Right cardiac atrium (tissue), 5 donors: ENCODE data around the gene LRBA. TPM values are rescaled to one million over a fixed set of nuclear protein-coding genes. Genes with fewer than 3 reads are reported as not detected.

Source experiments
- ATAC-seq, 2 donors: fragments of 200-7000 bp; cut with Tn5 transposase; one replicate each; pipeline versions ENCODE4 v1.8.0 to v1.9.1; 2020; ENCODE audit warnings: moderate library complexity in 2 of 2, mild to moderate bottlenecking in 1 of 2
- DNase-seq, 3 donors: peaks; one replicate each; pipeline ENCODE4 v3.0.0-alpha.2; 2020
- H3K27ac ChIP-seq: one replicate; pipeline ENCODE4 v1.5.1; 2013; ENCODE audit warnings: mild to moderate bottlenecking, low read length, control low read depth, moderate library complexity
- H3K27me3 ChIP-seq: one replicate; pipeline ENCODE4 v1.6.1; 2013; ENCODE audit not compliant: control insufficient read depth, insufficient read depth
- H3K4me1 ChIP-seq: one replicate; pipeline ENCODE4 v1.6.1; 2013; ENCODE audit warnings: low read length; ENCODE audit not compliant: control insufficient read depth, insufficient read depth
- H3K4me3 ChIP-seq: one replicate; pipeline ENCODE4 v1.5.1; 2013; ENCODE audit warnings: low read length, control low read depth
- H3K9me3 ChIP-seq: one replicate; pipeline ENCODE4 v1.6.1; 2013; ENCODE audit warnings: low read length; ENCODE audit not compliant: control insufficient read depth
- WGBS: extraction: QIAGEN DNeasy Blood & Tissue Kit; methylation state at CpG from one replicate; pipeline ENCODE4 v1.1.7; 2013; 5-methylcytosine and 5-hydroxymethylcytosine counted together
- intact Hi-C, 4 donors: fragments of 100-400 bp; cut with DNase I; formaldehyde crosslinking; loops; one replicate each; pipeline versions ENCODE4 v1.11.0 to v1.14.0; 2022 to 2023
- polyA plus RNA-seq: library from polyadenylated mRNA; stranded (reverse); fragments of 200-250 nt; gene quantifications from one replicate; pipeline ENCODE4 v1.2.3, GENCODE V29; 2013
- total RNA-seq, 4 donors: library from RNA; stranded (reverse); fragmentation: NEBNext Ultra II Directional; extraction: Animal tissue kit (Norgen Biotek cat#: 25700); gene quantifications; one replicate each; pipeline ENCODE4 v1.2.1, GENCODE V29; 2021
- donor health status: healthy with polysubstance abuse.
- donor health status: DM: no; HTN: yes; CAD: no.
- donor health status: DM: no; HTN: no; CAD: no.
- donor health status: DM: no; HTN: yes; CAD: no; lungs with severe emphysema.
- donor health status: DM: yes; HTN: yes; CAD: no.

The LRBA gene
- total and polyA plus RNA-seq, 5 donors, result 14.4 to 29.9 (median 23.4) TPM

- peak overlapping the region; percentile 75 for H3K27ac ChIP-seq
- WGBS, result 64% methylated on average over 6 of the region's 6 CpGs
- no peak overlapping the region for H3K4me3 ChIP-seq
- ATAC-seq (peak; percentile 94 to 98), DNase-seq (peak; percentile 50 to 83 (median 80))
- H3K27me3 ChIP-seq, result no peaks in the 10 kb centered on the region
- intact Hi-C loops, result no loop called here
- H3K4me1 ChIP-seq, result peaks cover 4% of the 10 kb centered on the region
- no peaks in the 10 kb centered on the region for H3K9me3 ChIP-seq
These were observed 140.5 kb downstream of the LRBA start for GRCh38 chr4:150874338-150875226.

- DNase-seq (no peak), ATAC-seq (peak; percentile 59 to 73)
- H3K4me1 ChIP-seq, result no peaks in the 10 kb centered on the region
- H3K4me3 ChIP-seq, result no peak overlapping the region
- H3K27ac ChIP-seq, result no peak overlapping the region
- H3K9me3 ChIP-seq, result no peaks in the 10 kb centered on the region
- WGBS, result 12% methylated on average over 4 of the region's 4 CpGs
- H3K27me3 ChIP-seq, result no peaks in the 10 kb centered on the region
- intact Hi-C loops, result loop anchor here (5.0 to 10.0 kb wide), 3 partner anchors 565 to 572 kb away; no protein-coding TSS in a partner anchor
These were observed 147.9 kb downstream of the LRBA start for GRCh38 chr4:150867148-150867547.

- Histone ChIP-seq H3K27me3 (no peaks in the 10 kb centered on the region), H3K9me3 (no peaks in the 10 kb centered on the region), H3K4me3 (no peak overlapping the region), H3K27ac (no peak overlapping the region), H3K4me1 (no peaks in the 10 kb centered on the region)
- intact Hi-C loops, result loop anchor here in 2 of 4 donors (10.0 kb wide), 1 partner anchor 569 kb away; no protein-coding TSS in a partner anchor
- DNase-seq (no peak), ATAC-seq (no peak)
- 91% methylated on average over 7 of the region's 7 CpGs for WGBS
These were observed 151.6 kb downstream of the LRBA start for GRCh38 chr4:150863456-150863855.

GRCh38 chr4:150862829-150863228, 152.3 kb downstream of the LRBA start:
- no peak for DNase-seq
- Histone ChIP-seq H3K4me3 (no peak overlapping the region), H3K9me3 (no peaks in the 10 kb centered on the region), H3K27me3 (no peaks in the 10 kb centered on the region), H3K4me1 (no peaks in the 10 kb centered on the region), H3K27ac (no peak overlapping the region)
- ATAC-seq, result no peak
- intact Hi-C loops, result loop anchor here in 2 of 4 donors (10.0 kb wide), 1 partner anchor 568 kb away; no protein-coding TSS in a partner anchor
- WGBS, result 95% methylated on average over 5 of the region's 5 CpGs

GRCh38 chr4:150859453-150859852, 155.6 kb downstream of the LRBA start:
- 38% methylated on average over 1 of the region's 1 CpG for WGBS
- no peak for DNase-seq
- H3K4me3 ChIP-seq, result no peak overlapping the region
- H3K27ac ChIP-seq, result no peak overlapping the region
- no peaks in the 10 kb centered on the region for H3K27me3 ChIP-seq
- no peaks in the 10 kb centered on the region for H3K4me1 ChIP-seq
- ATAC-seq, result no peak
- intact Hi-C loops, result no loop called here
- H3K9me3 ChIP-seq, result no peaks in the 10 kb centered on the region

DNA sequence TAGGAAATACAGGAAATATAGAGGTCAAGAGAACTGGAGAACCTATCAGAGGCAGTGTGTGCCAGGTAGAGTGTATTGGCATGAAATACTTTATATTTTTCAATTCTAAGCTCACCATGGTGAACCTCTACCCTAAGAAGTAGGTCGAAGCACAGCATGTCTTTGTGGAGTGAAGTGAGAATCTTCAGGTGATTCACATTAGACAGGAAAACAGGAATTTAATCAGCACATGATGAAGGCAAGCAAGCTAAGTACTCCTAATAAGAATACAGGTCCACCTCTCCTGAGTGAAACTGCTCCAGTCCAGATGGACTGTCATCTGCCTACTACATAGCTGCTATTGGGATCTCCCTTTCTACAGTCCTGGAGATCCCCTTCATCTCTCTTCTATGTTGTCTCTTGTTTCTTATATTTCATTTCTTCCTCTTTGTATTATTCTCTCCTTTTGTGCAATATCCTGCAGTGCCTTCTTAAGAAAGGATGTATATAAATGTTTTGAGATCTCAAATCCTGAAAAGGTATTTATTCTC, 159.0 kb downstream of the LRBA start:
- intact Hi-C loops, result no loop called here
- no peak for ATAC-seq
- 93% methylated on average over 1 of the region's 1 CpG for WGBS

GRCh38 chr4:150854600-150854999, 160.5 kb downstream of the LRBA start:
- WGBS, result 97% methylated on average over 4 of the region's 4 CpGs
- no peak for DNase-seq
- no peaks in the 10 kb centered on the region for H3K4me1 ChIP-seq
- H3K27ac ChIP-seq, result no peak overlapping the region
- intact Hi-C loops, result no loop called here
- no peaks in the 10 kb centered on the region for H3K9me3 ChIP-seq
- no peak overlapping the region for H3K4me3 ChIP-seq
- no peaks in the 10 kb centered on the region for H3K27me3 ChIP-seq
- ATAC-seq, result no peak

More for the DNA sequence above, 159.0 kb downstream of the LRBA start:
- DNase-seq, result no peak
- no peak overlapping the region for H3K4me3 ChIP-seq
- no peaks in the 10 kb centered on the region for H3K9me3 ChIP-seq
- H3K27ac ChIP-seq, result no peak overlapping the region
- H3K27me3 ChIP-seq, result no peaks in the 10 kb centered on the region
- H3K4me1 ChIP-seq, result no peaks in the 10 kb centered on the region

- 76% methylated on average over 2 of the region's 2 CpGs for WGBS
- no peak for ATAC-seq
These were observed 161.2 kb downstream of the LRBA start for GRCh38 chr4:150853882-150854281.

GRCh38 chr4:150852216-150852615, 162.9 kb downstream of the LRBA start:
- intact Hi-C loops, result no loop called here
- H3K9me3 ChIP-seq, result no peaks in the 10 kb centered on the region
- H3K4me1 ChIP-seq, result no peaks in the 10 kb centered on the region
- ATAC-seq (no peak), DNase-seq (no peak)
- 61% methylated on average over 1 of the region's 1 CpG for WGBS
- H3K27ac ChIP-seq, result no peak overlapping the region
- H3K27me3 ChIP-seq, result no peaks in the 10 kb centered on the region
- no peak overlapping the region for H3K4me3 ChIP-seq

More at GRCh38 chr4:150853882-150854281, 161.2 kb downstream of the LRBA start:
- intact Hi-C loops, result no loop called here
- DNase-seq, result no peak
- no peaks in the 10 kb centered on the region for H3K4me1 ChIP-seq
- no peak overlapping the region for H3K27ac ChIP-seq
- H3K4me3 ChIP-seq, result no peak overlapping the region
- no peaks in the 10 kb centered on the region for H3K9me3 ChIP-seq
- no peaks in the 10 kb centered on the region for H3K27me3 ChIP-seq

DNA sequence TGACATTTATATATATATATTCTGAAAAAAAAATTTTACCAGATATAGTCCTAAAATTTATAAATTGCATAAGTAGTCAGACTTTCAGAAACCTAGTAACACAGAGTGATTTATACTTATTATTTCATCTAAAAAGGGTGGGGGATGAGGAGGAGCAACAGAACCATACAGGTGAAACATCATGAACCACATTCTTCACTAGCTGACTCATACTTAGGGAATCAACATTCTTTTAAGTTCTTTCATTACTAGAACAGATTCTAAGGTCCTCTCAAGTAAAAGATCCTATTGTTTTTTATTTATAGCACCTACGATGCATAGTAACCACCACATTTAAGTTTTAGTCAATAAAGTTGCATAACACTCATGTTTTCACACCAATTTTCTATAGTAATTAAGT, 166.1 kb downstream of the LRBA start:
- DNase-seq (no peak), ATAC-seq (no peak)
- H3K4me1 ChIP-seq, result no peaks in the 10 kb centered on the region
- no peaks in the 10 kb centered on the region for H3K27me3 ChIP-seq
- no peak overlapping the region for H3K27ac ChIP-seq
- intact Hi-C loops, result no loop called here
- H3K4me3 ChIP-seq, result no peak overlapping the region
- WGBS, result 97% methylated on average over 1 of the region's 1 CpG
- no peaks in the 10 kb centered on the region for H3K9me3 ChIP-seq

- intact Hi-C loops, result no loop called here
- Histone ChIP-seq H3K4me1 (no peaks in the 10 kb centered on the region), H3K27ac (no peak overlapping the region), H3K4me3 (no peak overlapping the region), H3K27me3 (no peaks in the 10 kb centered on the region), H3K9me3 (no peaks in the 10 kb centered on the region)
- WGBS, result 79% methylated on average over 8 of the region's 8 CpGs
- ATAC-seq (no peak), DNase-seq (no peak)
These were observed 186.9 kb downstream of the LRBA start for GRCh38 chr4:150828159-150828558.
